ENCODE measurements around the gene PLP2. TPM values are rescaled to one million over a fixed set of nuclear protein-coding genes. Genes with fewer than 3 reads are reported as not detected.

PLP2 gene
- total and polyA plus RNA-seq, 3 donors from 2014 or later: 19.0 to 61.6 (median 21.4) TPM

GRCh38 chrX:49211074-49211473, 39.4 kb downstream of the PLP2 start:
- H3K9me3 ChIP-seq: no peaks in the 10 kb centered on the region
- no peak overlapping the region for H3K27ac ChIP-seq
- no peaks in the 10 kb centered on the region for H3K27me3 ChIP-seq
- no peaks in the 10 kb centered on the region for H3K36me3 ChIP-seq (ENCODE audit: low read depth, missing control alignments)
- no peaks in the 10 kb centered on the region for H3K4me1 ChIP-seq
- intact Hi-C loops (cut with DNase I; ENCODE audit: low total_unique reads): no loop called here
- no peak overlapping the region for H3K4me3 ChIP-seq
- TF ChIP-seq POLR2A (IDR thresholded peaks at IDR 0.05) (no peak), CTCF (IDR thresholded peaks at IDR 0.05) (no peak)
- DNase-seq: no peak
- WGBS, 2 donors: 81 to 93% methylated on average over 8 to 9 of the region's 9 CpGs

GRCh38 chrX:49212209-49212608, 40.5 kb downstream of the PLP2 start:
- Histone ChIP-seq H3K4me3 (no peak overlapping the region), H3K36me3 (ENCODE audit: low read depth, missing control alignments) (no peaks in the 10 kb centered on the region), H3K27ac (no peak overlapping the region), H3K9me3 (no peaks in the 10 kb centered on the region), H3K27me3 (no peaks in the 10 kb centered on the region), H3K4me1 (no peaks in the 10 kb centered on the region)
- intact Hi-C loops (cut with DNase I; ENCODE audit: low total_unique reads): no loop called here
- no peak for TF ChIP-seq POLR2A (IDR thresholded peaks at IDR 0.05)
- TF ChIP-seq CTCF (IDR thresholded peaks at IDR 0.05): no peak
- DNase-seq: no peak
- WGBS, 2 donors: 86 to 100% methylated on average over 2 of the region's 2 CpGs

GRCh38 chrX:49212861-49213260, 41.2 kb downstream of the PLP2 start:
- intact Hi-C loops (cut with DNase I; ENCODE audit: low total_unique reads): no loop called here
- Histone ChIP-seq H3K4me1 (no peaks in the 10 kb centered on the region), H3K27me3 (no peaks in the 10 kb centered on the region), H3K4me3 (no peak overlapping the region), H3K9me3 (no peaks in the 10 kb centered on the region), H3K27ac (no peak overlapping the region), H3K36me3 (ENCODE audit: low read depth, missing control alignments) (no peaks in the 10 kb centered on the region)
- DNase-seq: no peak
- 80 to 83% methylated on average over 1 of the region's 1 CpG for WGBS, 2 donors
- TF ChIP-seq CTCF (IDR thresholded peaks at IDR 0.05): no peak
- TF ChIP-seq POLR2A (IDR thresholded peaks at IDR 0.05): no peak

- 67 to 88% methylated on average over 2 of the region's 2 CpGs for WGBS, 2 donors
Observed at GRCh38 chrX:49214416-49214815, 42.7 kb downstream of the PLP2 start.

More at GRCh38 chrX:49214416-49214815, 42.7 kb downstream of the PLP2 start:
- intact Hi-C loops (cut with DNase I; ENCODE audit: low total_unique reads): no loop called here
- no peaks in the 10 kb centered on the region for H3K4me1 ChIP-seq
- no peaks in the 10 kb centered on the region for H3K9me3 ChIP-seq
- no peak overlapping the region for H3K4me3 ChIP-seq
- H3K27ac ChIP-seq: no peak overlapping the region
- H3K36me3 ChIP-seq (ENCODE audit: low read depth, missing control alignments): no peaks in the 10 kb centered on the region
- H3K27me3 ChIP-seq: no peaks in the 10 kb centered on the region
- TF ChIP-seq CTCF (IDR thresholded peaks at IDR 0.05) (no peak), POLR2A (IDR thresholded peaks at IDR 0.05) (no peak)
- DNase-seq: no peak
